K562 (cell line): Measurements from ENCODE around the gene YLPM1. TPM values are rescaled to one million over a fixed set of nuclear protein-coding genes. Genes with fewer than 3 reads are reported as not detected.

Experiments used
- BMI1 ChIP-seq: fragments of 150-350 bp; IDR thresholded peaks from 2 replicates; pipeline ENCODE4 v1.6.1; 2014; ENCODE audit warnings: low read length
- CBX3 ChIP-seq, 2 experiments: IDR thresholded peaks; 1 replicate in 1 of 2; 2 replicates in 1 of 2; pipeline ENCODE4 v1.6.1; 2012; ENCODE audit warnings: inconsistent platforms in 2 of 2, low read length in 2 of 2, borderline replicate concordance in 1 of 2, control low read depth in 1 of 2
- KAT7 ChIP-seq: sonication (generic); formaldehyde crosslinking; IDR thresholded peaks from 2 replicates; pipeline ENCODE4 v1.8.0; 2022; ENCODE audit warnings: missing genetic modification reagents, mild to moderate bottlenecking, borderline replicate concordance
- RBM39 ChIP-seq: fragments of 200-400 bp; formaldehyde crosslinking; optimal IDR thresholded peaks from 2 replicates; pipeline ENCODE3; 2018; ENCODE audit warnings: low read depth, low read length
- SRSF3 ChIP-seq: fragments of 200-400 bp; formaldehyde crosslinking; IDR thresholded peaks from 2 replicates; pipeline ENCODE4 v1.6.1; 2016; ENCODE audit warnings: mild to moderate bottlenecking, low read length, moderate library complexity; ENCODE audit not compliant: insufficient read depth
- ZBTB8A ChIP-seq: fragments of 450-650 bp; IDR thresholded peaks from 2 replicates; pipeline ENCODE4 v1.6.1; 2018; ENCODE audit warnings: mild to moderate bottlenecking, moderate library complexity; ENCODE audit not compliant: partially characterized antibody
- ZKSCAN1 ChIP-seq: fragments of 150-350 bp; IDR thresholded peaks from 2 replicates; pipeline ENCODE4 v1.6.1; 2016; ENCODE audit warnings: low read depth, low read length
- ZNF431 ChIP-seq: sonication (generic); formaldehyde crosslinking; IDR thresholded peaks from 2 replicates; pipeline ENCODE4 v1.8.0; 2022; ENCODE audit warnings: mild to moderate bottlenecking, missing genetic modification reagents
- ZNF696 ChIP-seq: fragments of 250-450 bp; sonication (Bioruptor Pico); conservative IDR thresholded peaks from 2 replicates; pipeline ENCODE4 v1.4.0; 2020; ENCODE audit warnings: mild to moderate bottlenecking, moderate library complexity
- polyA plus RNA-seq, 8 experiments: library from polyadenylated mRNA; depleted of rRNA in 4 of 8; stranded (reverse) in 5 of 8; unstranded in 3 of 8; fragments of >200 nt; fragmentation: Nextera tagmentation in 2 of 8; fragmentation: Illumina TruSeq in 1 of 8; extraction: Ambion mirVana in 2 of 8; extraction: Trizol in 1 of 8; gene quantifications; 2 replicates each; pipeline versions ENCODE4 v1.2.1 to v1.2.3, GENCODE V29; 2011 to 2014; ENCODE audit warnings: inconsistent platforms in 1 of 8, missing spikeins in 1 of 8
- total RNA-seq, 7 experiments: library from RNA; depleted of rRNA in 6 of 7; stranded (reverse); fragments of >200 nt in 6 of 7; fragmentation: Illumina TruSeq in 2 of 7; extraction: Trizol in 2 of 7; gene quantifications; 2 replicates each; pipeline versions ENCODE4 v1.2.1 to v1.2.3, GENCODE V29; 2011 to 2021; ENCODE audit warnings: low replicate concordance in 1 of 7
- TF ChIP-seq, protein P1 (sequence below): fragments of 150-350 bp; IDR thresholded peaks from 2 replicates; pipeline ENCODE4 v1.6.1; 2014; ENCODE audit warnings: low read depth, mild to moderate bottlenecking, low read length, borderline replicate concordance
- TF ChIP-seq, protein P2 (sequence below): sonication (generic); formaldehyde crosslinking; IDR thresholded peaks from 2 replicates; pipeline ENCODE4 v1.8.0; 2022; ENCODE audit warnings: missing genetic modification reagents, mild to moderate bottlenecking, borderline replicate concordance
- TF ChIP-seq, protein P3 (sequence below): sonication (generic); IDR thresholded peaks from 2 replicates; pipeline ENCODE4 v1.6.1; 2016
- TF ChIP-seq, protein P4 (sequence below): sonication (generic); formaldehyde crosslinking; IDR thresholded peaks from 2 replicates; pipeline ENCODE4 v1.8.1; 2023; ENCODE audit warnings: mild to moderate bottlenecking, missing genetic modification reagents, moderate library complexity
- TF ChIP-seq, protein P5 (sequence below): sonication (generic); formaldehyde crosslinking; IDR thresholded peaks from 2 replicates; pipeline ENCODE4 v1.8.1; 2022; ENCODE audit warnings: missing genetic modification reagents
- TF ChIP-seq, protein P6 (sequence below): fragments of 250-450 bp; sonication (Bioruptor Pico); IDR thresholded peaks from 2 replicates; pipeline ENCODE4 v1.4.0; 2020

Gene YLPM1
- total and polyA plus RNA-seq, 9 of the 15 experiments (the other 6 are each of a cell fraction or from before 2014, with no cell fraction given), result 7.2 to 32.7 (median 14.6) TPM

DNA sequence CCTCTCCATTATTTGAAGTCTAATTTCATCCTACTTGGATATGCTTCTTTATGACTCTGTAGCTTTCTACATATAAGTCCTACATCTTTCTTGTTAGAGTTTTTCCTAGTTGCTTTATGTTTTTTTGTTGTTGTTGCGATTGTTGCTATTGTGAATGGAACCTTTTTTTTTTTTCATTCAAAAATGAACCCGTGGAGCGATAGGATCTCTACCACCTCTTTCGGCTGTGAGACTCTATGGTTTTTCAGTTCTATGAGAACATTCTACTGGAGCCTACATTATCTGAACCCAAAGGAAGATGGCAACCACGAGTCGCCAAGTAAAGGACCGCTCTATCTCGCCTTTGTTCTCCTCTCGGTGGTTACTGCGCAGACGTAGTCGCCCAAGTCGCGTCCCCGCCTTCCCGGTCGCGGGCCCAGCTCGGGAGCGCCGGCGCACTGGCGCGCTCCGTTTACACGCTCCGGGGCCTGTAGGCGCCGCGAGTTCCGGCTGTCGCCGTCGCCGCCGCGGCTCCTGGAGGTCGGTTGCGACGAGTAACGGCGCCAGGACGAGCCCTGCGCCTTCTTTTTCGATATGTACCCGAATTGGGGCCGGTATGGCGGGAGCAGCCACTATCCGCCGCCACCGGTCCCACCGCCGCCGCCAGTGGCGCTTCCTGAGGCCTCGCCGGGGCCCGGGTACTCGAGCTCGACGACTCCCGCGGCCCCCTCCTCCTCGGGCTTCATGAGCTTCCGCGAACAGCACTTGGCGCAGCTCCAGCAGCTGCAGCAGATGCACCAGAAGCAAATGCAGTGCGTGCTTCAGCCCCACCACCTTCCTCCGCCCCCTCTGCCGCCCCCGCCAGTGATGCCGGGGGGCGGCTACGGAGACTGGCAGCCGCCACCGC, at the start of gene YLPM1 (continued):
- TF ChIP-seq, protein P1, sequence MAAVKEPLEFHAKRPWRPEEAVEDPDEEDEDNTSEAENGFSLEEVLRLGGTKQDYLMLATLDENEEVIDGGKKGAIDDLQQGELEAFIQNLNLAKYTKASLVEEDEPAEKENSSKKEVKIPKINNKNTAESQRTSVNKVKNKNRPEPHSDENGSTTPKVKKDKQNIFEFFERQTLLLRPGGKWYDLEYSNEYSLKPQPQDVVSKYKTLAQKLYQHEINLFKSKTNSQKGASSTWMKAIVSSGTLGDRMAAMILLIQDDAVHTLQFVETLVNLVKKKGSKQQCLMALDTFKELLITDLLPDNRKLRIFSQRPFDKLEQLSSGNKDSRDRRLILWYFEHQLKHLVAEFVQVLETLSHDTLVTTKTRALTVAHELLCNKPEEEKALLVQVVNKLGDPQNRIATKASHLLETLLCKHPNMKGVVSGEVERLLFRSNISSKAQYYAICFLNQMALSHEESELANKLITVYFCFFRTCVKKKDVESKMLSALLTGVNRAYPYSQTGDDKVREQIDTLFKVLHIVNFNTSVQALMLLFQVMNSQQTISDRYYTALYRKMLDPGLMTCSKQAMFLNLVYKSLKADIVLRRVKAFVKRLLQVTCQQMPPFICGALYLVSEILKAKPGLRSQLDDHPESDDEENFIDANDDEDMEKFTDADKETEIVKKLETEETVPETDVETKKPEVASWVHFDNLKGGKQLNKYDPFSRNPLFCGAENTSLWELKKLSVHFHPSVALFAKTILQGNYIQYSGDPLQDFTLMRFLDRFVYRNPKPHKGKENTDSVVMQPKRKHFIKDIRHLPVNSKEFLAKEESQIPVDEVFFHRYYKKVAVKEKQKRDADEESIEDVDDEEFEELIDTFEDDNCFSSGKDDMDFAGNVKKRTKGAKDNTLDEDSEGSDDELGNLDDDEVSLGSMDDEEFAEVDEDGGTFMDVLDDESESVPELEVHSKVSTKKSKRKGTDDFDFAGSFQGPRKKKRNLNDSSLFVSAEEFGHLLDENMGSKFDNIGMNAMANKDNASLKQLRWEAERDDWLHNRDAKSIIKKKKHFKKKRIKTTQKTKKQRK, result no peak
- TF ChIP-seq ZBTB8A (no peak), CBX3 (IDR thresholded peaks at IDR 0.05; ENCODE audit: borderline replicate concordance in 1 of 2, low read length in 2 of 2) (no peak), KAT7 (CRISPR knock-in tag) (no peak), BMI1 (no peak), RBM39 (no peak), ZNF431 (CRISPR knock-in tag) (no peak), SRSF3 (no peak), ZKSCAN1 (no peak), ZNF696 (CRISPR knock-in tag) (no peak)
- TF ChIP-seq, protein P2, sequence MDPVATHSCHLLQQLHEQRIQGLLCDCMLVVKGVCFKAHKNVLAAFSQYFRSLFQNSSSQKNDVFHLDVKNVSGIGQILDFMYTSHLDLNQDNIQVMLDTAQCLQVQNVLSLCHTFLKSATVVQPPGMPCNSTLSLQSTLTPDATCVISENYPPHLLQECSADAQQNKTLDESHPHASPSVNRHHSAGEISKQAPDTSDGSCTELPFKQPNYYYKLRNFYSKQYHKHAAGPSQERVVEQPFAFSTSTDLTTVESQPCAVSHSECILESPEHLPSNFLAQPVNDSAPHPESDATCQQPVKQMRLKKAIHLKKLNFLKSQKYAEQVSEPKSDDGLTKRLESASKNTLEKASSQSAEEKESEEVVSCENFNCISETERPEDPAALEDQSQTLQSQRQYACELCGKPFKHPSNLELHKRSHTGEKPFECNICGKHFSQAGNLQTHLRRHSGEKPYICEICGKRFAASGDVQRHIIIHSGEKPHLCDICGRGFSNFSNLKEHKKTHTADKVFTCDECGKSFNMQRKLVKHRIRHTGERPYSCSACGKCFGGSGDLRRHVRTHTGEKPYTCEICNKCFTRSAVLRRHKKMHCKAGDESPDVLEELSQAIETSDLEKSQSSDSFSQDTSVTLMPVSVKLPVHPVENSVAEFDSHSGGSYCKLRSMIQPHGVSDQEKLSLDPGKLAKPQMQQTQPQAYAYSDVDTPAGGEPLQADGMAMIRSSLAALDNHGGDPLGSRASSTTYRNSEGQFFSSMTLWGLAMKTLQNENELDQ (CRISPR knock-in tag), result no peak
- TF ChIP-seq, protein P3, sequence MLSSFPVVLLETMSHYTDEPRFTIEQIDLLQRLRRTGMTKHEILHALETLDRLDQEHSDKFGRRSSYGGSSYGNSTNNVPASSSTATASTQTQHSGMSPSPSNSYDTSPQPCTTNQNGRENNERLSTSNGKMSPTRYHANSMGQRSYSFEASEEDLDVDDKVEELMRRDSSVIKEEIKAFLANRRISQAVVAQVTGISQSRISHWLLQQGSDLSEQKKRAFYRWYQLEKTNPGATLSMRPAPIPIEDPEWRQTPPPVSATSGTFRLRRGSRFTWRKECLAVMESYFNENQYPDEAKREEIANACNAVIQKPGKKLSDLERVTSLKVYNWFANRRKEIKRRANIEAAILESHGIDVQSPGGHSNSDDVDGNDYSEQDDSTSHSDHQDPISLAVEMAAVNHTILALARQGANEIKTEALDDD, result no peak
- TF ChIP-seq, protein P4, sequence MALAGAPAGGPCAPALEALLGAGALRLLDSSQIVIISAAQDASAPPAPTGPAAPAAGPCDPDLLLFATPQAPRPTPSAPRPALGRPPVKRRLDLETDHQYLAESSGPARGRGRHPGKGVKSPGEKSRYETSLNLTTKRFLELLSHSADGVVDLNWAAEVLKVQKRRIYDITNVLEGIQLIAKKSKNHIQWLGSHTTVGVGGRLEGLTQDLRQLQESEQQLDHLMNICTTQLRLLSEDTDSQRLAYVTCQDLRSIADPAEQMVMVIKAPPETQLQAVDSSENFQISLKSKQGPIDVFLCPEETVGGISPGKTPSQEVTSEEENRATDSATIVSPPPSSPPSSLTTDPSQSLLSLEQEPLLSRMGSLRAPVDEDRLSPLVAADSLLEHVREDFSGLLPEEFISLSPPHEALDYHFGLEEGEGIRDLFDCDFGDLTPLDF (CRISPR knock-in tag), result no peak
- TF ChIP-seq, protein P5, sequence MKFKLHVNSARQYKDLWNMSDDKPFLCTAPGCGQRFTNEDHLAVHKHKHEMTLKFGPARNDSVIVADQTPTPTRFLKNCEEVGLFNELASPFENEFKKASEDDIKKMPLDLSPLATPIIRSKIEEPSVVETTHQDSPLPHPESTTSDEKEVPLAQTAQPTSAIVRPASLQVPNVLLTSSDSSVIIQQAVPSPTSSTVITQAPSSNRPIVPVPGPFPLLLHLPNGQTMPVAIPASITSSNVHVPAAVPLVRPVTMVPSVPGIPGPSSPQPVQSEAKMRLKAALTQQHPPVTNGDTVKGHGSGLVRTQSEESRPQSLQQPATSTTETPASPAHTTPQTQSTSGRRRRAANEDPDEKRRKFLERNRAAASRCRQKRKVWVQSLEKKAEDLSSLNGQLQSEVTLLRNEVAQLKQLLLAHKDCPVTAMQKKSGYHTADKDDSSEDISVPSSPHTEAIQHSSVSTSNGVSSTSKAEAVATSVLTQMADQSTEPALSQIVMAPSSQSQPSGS, result no peak
- TF ChIP-seq, protein P6, sequence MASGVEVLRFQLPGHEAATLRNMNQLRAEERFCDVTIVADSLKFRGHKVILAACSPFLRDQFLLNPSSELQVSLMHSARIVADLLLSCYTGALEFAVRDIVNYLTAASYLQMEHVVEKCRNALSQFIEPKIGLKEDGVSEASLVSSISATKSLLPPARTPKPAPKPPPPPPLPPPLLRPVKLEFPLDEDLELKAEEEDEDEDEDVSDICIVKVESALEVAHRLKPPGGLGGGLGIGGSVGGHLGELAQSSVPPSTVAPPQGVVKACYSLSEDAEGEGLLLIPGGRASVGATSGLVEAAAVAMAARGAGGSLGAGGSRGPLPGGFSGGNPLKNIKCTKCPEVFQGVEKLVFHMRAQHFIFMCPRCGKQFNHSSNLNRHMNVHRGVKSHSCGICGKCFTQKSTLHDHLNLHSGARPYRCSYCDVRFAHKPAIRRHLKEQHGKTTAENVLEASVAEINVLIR (CRISPR knock-in tag), result no peak
